ENCODE data around the gene CNTNAP5.

CNTNAP5 gene

DNA sequence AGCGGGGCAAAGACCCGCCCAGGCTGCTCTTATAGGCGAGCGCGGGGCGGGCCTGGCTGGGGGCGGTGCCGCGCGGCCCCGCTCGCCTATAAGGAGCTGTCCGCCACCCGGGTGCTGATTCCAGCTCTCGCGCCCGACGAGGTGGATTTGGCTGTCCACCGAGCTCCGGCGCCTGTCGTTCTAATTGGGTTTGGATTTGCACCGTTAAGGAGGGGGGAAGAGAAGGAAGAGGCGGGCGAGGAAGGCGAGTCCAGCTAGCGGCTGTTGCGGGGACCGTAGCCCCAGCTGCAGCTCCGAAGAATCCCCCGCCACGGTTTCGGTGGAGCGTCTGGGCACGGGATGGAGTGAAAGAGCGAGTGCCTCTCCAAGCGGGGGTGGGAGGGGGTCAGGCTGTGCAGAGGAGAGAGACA, at the start of gene CNTNAP5:
Gene CNTNAP5 (plus strand): TSS at position 117 of the 410 bp plus-strand sequence. CDS start 364 bp downstream, outside the sequence.
- DNase-seq (ENCODE audit: low read depth in 2 of 3, low spot score in 1 of 3), result no peak

DNA sequence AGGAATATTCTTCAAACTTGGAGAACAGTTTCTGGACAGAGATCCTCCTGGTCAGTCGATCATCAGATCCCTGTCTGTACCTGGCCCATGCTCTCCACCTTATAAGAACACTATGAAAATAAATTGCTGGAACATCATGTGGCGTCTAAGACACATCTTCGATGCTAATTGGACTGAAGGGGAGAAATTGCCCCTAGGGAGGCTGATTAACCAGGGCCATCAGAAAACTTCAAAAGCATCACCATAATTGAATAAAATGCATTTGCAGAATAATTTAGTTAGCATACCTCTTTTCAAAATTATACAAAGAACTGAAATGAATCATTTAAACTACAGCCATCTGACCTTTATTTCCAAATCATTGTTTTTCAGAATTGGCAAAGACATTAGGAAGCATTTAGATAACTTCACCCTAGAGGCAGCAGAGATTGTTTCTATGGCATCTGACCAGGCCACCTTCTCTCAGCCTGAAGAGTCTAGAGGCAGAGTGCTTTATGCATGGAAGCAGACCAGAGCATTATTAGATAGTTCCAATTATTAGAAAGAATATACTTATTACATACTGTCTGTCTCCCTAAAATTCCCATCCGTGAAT, 48.9 kb upstream of the CNTNAP5 start:
- DNase-seq (ENCODE audit: low read depth in 2 of 3, low spot score in 1 of 3), result no peak

DNA sequence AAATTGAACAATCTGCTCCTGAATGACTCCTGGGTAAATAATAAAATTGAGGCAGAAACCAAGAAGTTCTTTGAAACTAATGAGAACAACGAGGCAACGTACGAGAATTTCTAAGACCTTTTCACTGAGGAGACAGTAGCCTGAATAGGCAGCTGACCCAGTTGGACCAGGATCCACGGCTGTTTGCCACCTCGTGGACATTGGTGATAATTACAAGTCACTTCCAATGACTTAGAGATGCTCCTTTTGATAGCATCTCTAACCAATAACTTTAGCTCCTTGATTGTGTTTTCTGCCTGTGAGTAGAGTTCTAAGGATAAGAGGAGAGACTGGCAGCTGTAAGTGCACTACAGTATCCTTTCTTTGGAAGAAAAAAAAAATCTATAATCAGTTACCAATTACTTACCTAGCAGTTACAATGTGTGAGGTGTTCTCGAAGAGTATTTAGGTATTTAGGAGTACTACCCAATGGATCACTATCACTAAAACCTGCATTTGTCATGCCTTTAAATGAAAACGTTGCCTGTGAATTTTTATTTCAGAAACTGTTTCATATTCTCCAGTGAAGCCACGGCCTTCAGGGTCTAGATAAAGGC, 31.3 kb upstream of the CNTNAP5 start:
- DNase-seq (ENCODE audit: low read depth in 2 of 3, low spot score in 1 of 3), result peak in 1 of 3 donors; percentile 4

DNA sequence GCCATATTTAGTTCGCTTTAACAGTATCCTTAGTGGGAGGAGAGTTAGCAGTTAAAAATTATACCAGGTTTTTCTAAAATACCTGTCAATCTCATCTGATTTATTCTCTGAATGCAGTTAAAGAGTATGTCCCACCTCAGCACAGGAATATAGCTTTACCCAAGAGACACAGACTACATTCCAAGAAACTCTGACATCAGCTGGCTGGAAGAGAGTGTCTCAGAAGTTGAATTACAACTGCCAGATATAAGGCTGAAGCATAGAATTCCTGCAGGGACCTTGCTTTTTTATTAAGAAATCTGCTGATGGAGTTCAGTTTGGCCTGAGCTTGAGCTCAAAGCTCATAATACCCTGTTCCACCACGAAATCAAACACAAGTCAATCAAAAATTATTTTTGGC, 25.4 kb upstream of the CNTNAP5 start:
- DNase-seq (ENCODE audit: low read depth in 2 of 3, low spot score in 1 of 3), result no peak

DNA sequence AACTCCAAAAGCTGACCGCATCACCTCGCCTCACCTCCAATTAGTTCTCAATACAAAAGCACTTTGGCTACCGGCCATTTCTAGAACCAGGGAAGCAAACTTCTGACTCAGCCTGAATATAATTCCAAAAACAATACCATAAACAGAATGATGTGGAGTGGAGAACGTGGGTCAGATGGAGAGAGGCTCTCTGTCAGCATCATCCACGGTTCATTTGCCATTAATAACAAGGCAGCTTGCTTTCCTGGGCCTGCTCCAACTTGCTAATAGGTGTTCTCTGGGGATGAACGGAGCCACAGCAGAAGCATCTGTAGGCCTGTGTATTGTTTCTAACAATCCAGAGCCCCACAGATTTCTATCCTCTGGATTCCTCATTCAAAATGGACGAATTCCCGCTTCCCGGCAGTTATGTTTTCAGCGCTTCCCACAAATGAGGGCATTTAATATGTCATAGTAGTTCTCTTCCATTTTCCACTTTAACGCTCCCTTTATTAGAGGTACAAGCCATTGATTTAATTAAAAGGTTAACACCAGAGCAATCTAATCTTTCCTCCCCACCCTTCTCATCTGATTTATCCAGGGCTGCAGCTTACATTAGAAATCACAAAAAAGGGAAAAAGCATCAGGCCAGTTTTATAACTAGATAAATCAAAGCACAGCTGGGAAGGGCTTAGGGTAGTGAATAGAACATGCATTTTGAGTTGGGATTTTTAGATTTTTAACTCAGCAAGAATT, 23.2 kb upstream of the CNTNAP5 start:
- no peak for DNase-seq (ENCODE audit: low read depth in 2 of 3, low spot score in 1 of 3)

DNA sequence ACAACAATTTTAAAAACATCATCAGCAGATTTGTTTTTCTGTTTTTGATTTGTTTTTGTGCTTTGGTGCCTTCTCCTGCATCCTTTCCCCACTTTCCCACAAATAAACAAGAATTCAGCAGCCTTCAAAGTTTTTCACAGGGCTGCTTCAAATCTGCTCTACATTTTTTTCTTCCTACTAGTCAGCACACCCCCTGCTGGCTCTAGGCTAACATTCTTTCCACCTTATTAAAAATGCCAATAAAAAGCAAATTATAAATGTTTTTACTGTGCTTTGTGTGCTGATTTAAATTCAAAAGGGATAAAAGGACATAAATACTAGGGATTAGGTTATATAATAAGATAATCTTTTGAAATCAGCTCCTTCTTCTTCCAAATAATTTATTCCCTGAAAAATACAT, 6.2 kb upstream of the CNTNAP5 start:
- DNase-seq (ENCODE audit: low read depth in 2 of 3, low spot score in 1 of 3), result no peak

DNA sequence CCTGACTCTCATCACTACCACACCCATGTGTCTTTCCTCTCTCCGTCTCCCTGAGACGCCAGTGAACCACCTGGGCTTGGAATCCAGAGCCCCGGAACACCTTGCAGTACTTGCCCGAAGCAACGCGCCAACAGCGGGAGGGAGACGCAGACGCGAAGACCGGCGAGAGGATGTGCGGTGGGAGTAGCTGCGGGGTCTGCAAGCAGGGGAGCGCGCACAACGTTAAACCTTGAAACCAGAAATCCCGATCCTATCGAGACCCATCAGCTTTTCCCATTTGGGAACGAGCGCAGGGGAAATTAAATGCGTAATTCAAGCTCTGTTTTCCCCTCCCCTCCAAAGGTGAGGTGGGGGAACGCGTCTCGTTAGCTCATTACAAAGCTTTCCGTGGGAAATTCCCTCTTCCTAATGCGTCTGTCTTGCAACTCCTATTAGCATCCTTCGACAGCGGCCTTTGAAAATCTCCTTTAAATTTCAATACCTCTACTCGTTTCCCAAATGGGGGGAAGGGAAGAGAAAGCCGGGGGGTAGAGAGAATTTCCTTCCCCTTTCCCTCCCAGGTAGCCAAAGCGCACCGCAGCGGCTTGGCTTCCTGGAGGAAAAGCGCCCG, 421 bp upstream of the CNTNAP5 start:
- DNase-seq (ENCODE audit: low read depth in 2 of 3, low spot score in 1 of 3), result no peak

DNA sequence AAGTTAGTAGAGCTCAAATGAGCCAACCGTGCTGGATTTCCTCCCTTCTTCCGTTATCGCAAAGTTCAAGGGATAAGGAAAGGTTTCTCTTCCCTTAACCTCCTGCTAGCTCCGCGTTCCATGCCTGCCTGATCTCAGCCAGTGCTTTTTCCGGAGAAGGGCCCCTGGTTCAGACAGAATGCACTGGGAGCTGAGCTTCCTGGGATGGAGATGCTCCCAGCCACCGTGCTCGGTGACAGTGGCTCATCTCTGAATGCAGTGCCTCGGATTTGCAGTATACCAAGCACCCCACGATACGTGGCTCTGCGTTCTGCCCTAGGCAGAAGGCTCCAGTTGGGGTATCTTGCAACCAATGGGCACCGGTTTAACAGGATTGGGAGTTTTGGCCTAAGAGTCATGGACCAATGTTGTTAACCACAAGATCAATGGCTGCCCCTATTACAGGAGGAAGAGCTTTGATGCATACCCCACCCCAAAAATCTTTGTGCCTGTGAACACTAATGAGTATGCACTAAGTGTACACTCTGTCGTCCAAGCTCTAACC, 876 bp downstream of the CNTNAP5 start:
- no peak for DNase-seq (ENCODE audit: low read depth in 2 of 3, low spot score in 1 of 3)

DNA sequence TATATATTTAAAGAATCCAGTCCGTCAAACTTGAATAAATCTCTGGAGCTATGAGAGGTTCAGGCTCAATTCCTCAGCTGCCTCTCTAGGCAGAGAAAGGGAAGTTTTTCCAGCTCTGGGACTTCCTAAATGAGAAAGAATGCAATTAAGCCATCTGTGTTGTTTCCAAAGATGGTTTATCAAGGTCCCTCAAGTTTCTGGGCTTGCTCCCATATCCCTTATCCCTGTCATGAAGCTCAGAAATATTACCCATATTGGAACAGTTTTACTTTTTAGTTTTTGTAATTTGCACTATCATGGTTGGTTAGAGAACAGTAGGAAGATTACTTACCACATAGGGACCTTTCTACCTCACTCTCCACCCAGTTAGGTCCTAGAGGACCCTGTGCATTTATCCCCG, 1.4 kb downstream of the CNTNAP5 start:
- no peak for DNase-seq (ENCODE audit: low read depth in 2 of 3, low spot score in 1 of 3)

DNA sequence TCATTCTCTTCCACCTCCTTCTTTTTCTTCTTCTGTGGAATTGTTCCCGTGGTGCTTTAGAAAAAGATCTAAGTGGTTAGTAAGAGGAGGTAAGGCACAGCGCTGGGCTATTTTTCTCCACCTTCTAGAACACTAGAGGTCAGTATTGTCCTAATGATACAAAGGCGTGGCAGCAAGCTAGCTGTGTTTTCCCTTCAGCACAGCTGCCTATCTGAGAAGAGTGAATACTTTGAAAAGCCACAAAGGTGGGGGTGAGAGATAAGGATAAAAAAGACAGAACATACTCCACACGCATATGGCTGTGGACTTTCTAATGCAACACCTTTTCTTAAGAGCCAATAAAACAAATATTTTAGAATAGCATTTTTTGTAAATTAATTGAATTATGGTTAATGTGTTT, 2.1 kb downstream of the CNTNAP5 start:
- no peak for DNase-seq (ENCODE audit: low read depth in 2 of 3, low spot score in 1 of 3)

DNA sequence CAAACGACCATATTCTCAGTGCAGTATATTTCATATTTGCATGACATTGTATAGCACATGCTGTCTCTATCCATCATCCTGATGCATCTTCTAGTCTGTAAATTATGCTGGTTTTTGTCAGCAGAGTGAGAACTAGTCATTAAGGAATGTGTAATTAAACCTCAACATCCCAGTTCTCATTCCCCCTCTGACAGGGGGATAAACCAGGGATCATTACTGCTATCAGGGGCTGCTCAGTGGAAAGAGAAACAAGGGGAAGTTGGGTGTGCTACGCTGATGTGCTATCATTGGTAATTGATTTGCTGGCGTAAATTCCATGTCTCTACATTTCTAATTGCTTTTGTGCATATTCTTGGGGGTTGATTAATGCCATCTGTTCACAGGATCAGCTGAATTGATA, 7.7 kb downstream of the CNTNAP5 start:
- DNase-seq (ENCODE audit: low read depth in 2 of 3, low spot score in 1 of 3), result no peak

DNA sequence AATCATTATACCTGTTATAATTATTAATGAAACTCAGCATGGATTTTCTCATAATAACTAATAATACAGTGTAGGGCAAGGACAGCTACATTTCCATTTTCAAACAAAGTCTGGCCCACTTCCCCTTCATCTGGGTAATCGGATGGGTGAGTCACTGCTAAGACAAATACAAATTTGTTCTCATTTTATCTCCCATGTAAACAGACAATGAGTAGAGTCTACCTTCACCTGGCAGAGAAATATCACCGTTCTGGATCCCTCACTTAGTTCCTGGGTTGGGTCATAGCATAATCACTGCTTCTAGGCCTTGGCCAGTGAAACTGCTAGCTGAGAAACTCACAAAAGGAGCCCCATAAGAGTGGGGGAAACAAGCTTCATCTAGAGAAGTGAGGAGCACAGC, 9.2 kb downstream of the CNTNAP5 start:
- no peak for DNase-seq (ENCODE audit: low read depth in 2 of 3, low spot score in 1 of 3)

DNA sequence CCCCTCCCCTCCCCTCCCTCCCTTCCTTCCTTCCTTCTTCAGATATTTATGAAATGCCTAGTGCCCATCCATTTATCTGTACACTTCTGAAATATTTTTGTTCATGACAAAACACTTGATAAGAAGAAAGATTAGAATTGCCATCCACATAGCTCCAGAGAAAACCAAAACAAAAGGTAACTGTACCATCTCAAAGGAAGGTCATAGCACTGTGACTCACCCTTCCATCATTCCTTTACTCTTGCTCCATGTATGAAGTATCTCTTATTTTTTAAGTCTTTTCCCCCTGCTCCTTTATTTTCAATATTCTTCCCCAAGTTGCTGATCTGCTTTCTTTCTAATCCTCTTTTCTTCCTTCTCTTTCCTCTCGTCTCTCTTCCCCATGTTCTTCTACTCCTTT, 9.9 kb downstream of the CNTNAP5 start:
- no peak for DNase-seq (ENCODE audit: low read depth in 2 of 3, low spot score in 1 of 3)

DNA sequence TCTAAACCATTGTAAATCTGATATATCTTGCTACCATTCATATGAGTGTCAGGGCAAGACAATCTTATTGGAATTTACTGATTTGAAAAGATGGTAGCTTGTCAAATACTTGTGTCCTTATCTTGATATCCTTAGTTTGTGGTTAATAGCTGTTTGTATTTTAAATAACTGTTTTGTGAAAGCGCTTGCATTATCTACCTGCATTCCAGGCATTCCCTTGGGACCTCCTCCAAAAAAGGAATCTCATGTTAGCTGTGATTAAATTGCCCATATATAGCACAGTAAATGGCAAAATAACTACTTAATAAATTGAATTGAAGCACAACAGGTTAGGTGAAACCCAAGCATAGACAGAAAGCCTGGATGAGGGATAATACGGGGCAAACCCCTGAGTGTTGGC, 13.9 kb downstream of the CNTNAP5 start:
- no peak for DNase-seq (ENCODE audit: low read depth in 2 of 3, low spot score in 1 of 3)

DNA sequence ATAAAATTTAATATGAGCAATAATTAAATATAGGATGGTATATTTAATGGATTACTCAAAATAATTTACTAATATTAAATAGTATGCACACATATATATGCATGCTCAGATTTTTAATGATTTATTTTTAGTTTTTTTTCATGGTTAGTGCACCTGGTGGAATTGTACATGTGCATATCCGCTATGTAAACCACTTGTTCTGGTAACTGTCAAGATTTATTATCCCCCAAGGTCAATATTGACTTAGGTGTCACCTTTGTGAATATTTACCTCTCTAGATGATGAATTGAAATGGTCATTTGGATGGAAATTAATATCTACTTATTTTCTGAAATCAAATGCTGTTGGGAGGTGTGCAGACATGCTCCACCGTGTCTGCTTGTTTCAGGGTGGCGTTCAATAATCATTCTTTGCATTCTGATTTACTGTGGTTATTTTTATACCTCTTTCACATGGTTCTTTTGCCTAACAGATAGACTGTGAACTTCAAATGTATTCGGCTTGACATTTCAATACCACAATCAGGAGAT, 14.7 kb downstream of the CNTNAP5 start:
- DNase-seq (ENCODE audit: low read depth in 2 of 3, low spot score in 1 of 3), result no peak

DNA sequence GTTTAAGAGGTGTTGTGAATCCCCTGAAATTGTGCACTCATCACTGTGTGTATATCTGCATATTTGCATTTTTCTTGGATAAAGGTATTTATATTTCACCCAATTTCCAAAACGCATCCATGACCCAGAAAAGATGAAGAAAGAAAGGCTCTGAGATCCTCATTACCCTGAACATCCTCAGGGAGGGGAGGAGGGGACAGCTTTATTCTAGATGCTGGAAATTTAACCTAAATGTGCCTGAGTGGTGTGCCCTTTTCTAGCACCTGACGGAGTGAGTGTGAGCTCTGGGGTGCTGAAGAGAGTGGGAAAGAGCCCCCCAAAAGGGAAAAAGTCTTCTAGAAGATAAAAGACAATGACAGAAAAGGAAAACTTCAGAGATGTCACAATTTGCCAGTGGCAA, 20.8 kb downstream of the CNTNAP5 start:
- no peak for DNase-seq (ENCODE audit: low read depth in 2 of 3, low spot score in 1 of 3)

DNA sequence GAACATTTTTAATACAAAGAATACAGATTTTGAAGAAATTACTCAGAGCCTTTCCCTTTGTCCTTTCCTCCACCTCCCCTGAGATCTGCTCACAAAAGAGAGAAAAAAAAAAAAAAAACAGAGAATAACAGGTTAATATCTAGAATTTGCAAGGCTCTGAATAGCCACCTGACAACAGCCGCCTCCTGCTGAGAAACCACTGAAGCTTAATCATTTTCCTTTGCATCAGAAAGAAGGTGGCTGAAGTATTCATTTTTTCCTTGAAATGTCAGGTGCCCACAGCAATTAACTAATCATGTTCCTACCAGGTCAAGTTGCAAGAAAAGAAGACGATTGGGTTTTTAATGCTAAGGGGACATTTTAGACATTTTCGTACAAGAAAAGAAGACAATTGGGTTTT, 21.2 kb downstream of the CNTNAP5 start:
- DNase-seq (ENCODE audit: low read depth in 2 of 3, low spot score in 1 of 3), result no peak

DNA sequence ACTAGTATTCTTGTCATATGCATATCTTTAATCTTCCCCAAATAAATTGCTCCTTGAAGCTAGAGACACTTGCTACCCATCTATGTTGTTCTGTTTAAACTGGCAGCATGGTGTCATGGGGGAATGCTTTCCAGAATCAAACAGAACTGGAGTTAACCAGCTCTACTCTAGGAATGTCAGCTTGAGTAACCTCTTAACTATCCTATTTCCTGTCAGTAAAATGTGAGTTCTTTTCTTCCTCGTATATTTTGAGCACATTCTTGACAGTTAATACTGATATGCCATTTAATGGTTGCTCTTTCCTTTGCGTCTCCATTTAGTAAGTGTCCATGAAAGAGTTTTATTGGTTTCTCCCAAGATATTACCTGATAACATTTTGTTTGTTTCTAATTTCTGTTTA, 23.0 kb downstream of the CNTNAP5 start:
- DNase-seq (ENCODE audit: low read depth in 2 of 3, low spot score in 1 of 3), result no peak

DNA sequence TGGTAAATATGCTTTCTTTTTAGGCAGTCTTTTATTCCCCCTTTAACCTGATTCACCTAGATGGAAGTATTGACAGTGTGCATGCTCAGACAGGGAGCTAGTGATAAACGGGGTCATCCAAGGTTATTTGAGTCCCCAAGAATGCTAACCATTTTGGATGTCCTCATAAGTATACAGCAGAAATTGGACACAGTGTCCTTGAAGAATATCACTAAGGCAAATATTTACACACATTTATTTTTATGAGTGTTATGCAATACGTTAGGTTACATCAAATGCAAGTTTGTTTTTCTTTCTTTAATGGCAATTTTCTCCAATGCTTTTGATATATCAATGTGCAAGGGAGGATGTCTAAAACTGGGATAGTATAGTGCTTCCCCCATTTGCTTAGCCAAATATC, 23.6 kb downstream of the CNTNAP5 start:
- no peak for DNase-seq (ENCODE audit: low read depth in 2 of 3, low spot score in 1 of 3)

DNA sequence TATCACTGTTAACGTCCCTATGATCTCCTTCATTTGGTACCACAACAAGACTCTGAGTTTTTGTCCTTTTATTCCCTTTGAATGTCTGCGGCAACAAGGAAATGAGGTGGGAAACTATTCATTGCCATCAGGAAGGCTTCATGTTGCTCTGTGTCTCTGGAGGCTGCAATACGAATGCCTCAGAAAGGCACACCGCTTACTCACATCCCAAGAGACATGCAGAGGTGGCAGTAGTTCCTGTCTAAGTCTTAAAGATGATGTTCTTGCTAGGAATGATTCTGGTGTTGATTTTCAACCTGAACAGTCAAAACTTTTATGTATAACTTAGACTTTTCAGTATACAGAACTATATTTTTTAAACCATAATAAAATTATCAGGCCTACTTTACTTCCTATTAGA, 24.0 kb downstream of the CNTNAP5 start:
- no peak for DNase-seq (ENCODE audit: low read depth in 2 of 3, low spot score in 1 of 3)

DNA sequence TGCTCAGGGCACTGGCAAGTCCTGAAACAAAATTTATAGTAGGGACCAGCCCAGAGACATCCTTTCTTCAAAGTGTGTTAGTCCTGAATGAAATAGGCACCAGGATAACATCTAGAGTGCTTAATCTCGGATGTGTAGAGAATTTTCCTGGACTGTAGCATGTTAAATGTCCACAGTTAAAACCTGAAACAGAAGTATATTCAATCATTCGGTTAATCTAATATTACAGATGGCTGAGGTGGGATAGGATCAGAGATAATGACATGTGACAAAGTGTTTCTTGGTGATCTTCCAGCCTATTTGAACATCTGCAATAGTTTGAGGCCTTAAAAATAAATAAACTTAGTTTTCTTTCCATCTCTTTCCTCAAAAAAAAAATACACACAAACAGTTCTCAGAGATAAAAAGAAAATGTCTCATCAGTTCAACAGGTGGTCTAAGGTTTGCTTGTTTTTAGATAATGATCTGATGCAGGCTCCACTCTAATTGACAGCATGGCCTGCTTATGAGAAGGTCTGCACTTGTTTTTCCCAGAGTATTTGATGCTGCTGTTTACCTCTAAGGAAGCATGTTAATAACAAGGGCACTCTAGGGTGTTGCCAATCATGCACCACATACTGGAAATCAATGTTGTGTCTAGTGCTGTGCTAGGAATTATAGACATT, 25.9 kb downstream of the CNTNAP5 start:
- DNase-seq (ENCODE audit: low read depth in 2 of 3, low spot score in 1 of 3), result no peak
